ENCODE results near the gene LRRC71. TPM values are rescaled to one million over a fixed set of nuclear protein-coding genes. Genes with fewer than 3 reads are reported as not detected.

Gene LRRC71
- total RNA-seq, 1 experiment from 2014 or later = not detected

- Mint-ChIP-seq H3K27me3 (ENCODE audit: unreplicated experiment) (peaks cover 45% of the 10 kb centered on the region), H3K4me1 (ENCODE audit: low read depth, unreplicated experiment) (peaks cover 10% of the 10 kb centered on the region), H3K4me3 (ENCODE audit: low read depth, unreplicated experiment) (peak overlapping the region; percentile 74), H3K27ac (ENCODE audit: unreplicated experiment) (no peak overlapping the region), H3K9me3 (ENCODE audit: low read depth, unreplicated experiment) (no peaks in the 10 kb centered on the region), H3K36me3 (ENCODE audit: insufficient read depth, unreplicated experiment) (peaks cover 10% of the 10 kb centered on the region)
- DNase-seq = no peak
- no peak for TF ChIP-seq CTCF (IDR thresholded peaks at IDR 0.05; ENCODE audit: unreplicated experiment)
- no TSS peak for BruUV-seq (replicated peaks)
- intact Hi-C loops (cut with micrococcal nuclease; ENCODE audit: unreplicated experiment) = no loop called here
- CTCF ChIA-PET = interaction anchor here (0.7 kb wide), 1 partner anchor 550 kb away, joined by 3 read pairs; no protein-coding TSS in a partner anchor
Measured at GRCh38 chr1:156908541-156908940, 11.9 kb upstream of the LRRC71 start.

- Mint-ChIP-seq H3K27me3 (ENCODE audit: unreplicated experiment) (peaks cover 41% of the 10 kb centered on the region), H3K4me3 (ENCODE audit: low read depth, unreplicated experiment) (peak overlapping the region; percentile 74), H3K4me1 (ENCODE audit: low read depth, unreplicated experiment) (peaks cover 10% of the 10 kb centered on the region), H3K27ac (ENCODE audit: unreplicated experiment) (no peak overlapping the region), H3K36me3 (ENCODE audit: insufficient read depth, unreplicated experiment) (peaks cover 10% of the 10 kb centered on the region), H3K9me3 (ENCODE audit: low read depth, unreplicated experiment) (no peaks in the 10 kb centered on the region)
- CTCF ChIA-PET = no interaction called here
- no peak for TF ChIP-seq CTCF (IDR thresholded peaks at IDR 0.05; ENCODE audit: unreplicated experiment)
- intact Hi-C loops (cut with micrococcal nuclease; ENCODE audit: unreplicated experiment) = no loop called here
- DNase-seq = no peak
- no TSS peak for BruUV-seq (replicated peaks)
Measured at GRCh38 chr1:156908955-156909354, 11.5 kb upstream of the LRRC71 start.

GRCh38 chr1:156909671-156910070 lies 10.8 kb upstream of the LRRC71 start:
- BruUV-seq (replicated peaks) = no TSS peak
- H3K27me3 Mint-ChIP-seq (ENCODE audit: unreplicated experiment) = peaks cover 34% of the 10 kb centered on the region
- H3K4me1 Mint-ChIP-seq (ENCODE audit: low read depth, unreplicated experiment) = peaks cover 10% of the 10 kb centered on the region
- CTCF ChIA-PET = interaction anchor here (1.8 kb wide), 1 partner anchor 17 kb away, joined by 4 read pairs; no protein-coding TSS in a partner anchor
- TF ChIP-seq CTCF (IDR thresholded peaks at IDR 0.05; ENCODE audit: unreplicated experiment) = no peak
- no peak overlapping the region for H3K4me3 Mint-ChIP-seq (ENCODE audit: low read depth, unreplicated experiment)
- peaks cover 10% of the 10 kb centered on the region for H3K36me3 Mint-ChIP-seq (ENCODE audit: insufficient read depth, unreplicated experiment)
- no peak overlapping the region for H3K27ac Mint-ChIP-seq (ENCODE audit: unreplicated experiment)
- no peak for DNase-seq
- no peaks in the 10 kb centered on the region for H3K9me3 Mint-ChIP-seq (ENCODE audit: low read depth, unreplicated experiment)
- intact Hi-C loops (cut with micrococcal nuclease; ENCODE audit: unreplicated experiment) = no loop called here

- peak; percentile 60 for DNase-seq
- Mint-ChIP-seq H3K36me3 (ENCODE audit: insufficient read depth, unreplicated experiment) (peaks cover 10% of the 10 kb centered on the region), H3K4me1 (ENCODE audit: low read depth, unreplicated experiment) (peaks cover 10% of the 10 kb centered on the region), H3K9me3 (ENCODE audit: low read depth, unreplicated experiment) (no peaks in the 10 kb centered on the region), H3K27ac (ENCODE audit: unreplicated experiment) (no peak overlapping the region), H3K27me3 (ENCODE audit: unreplicated experiment) (peaks cover 27% of the 10 kb centered on the region), H3K4me3 (ENCODE audit: low read depth, unreplicated experiment) (no peak overlapping the region)
- CTCF ChIA-PET = interaction anchor here (0.6 to 1.8 kb wide), 2 partner anchors 16 to 298 kb away, joined by 3 to 4 read pairs; no protein-coding TSS in a partner anchor
- intact Hi-C loops (cut with micrococcal nuclease; ENCODE audit: unreplicated experiment) = no loop called here
- peak; percentile 98 for TF ChIP-seq CTCF (IDR thresholded peaks at IDR 0.05; ENCODE audit: unreplicated experiment)
- BruUV-seq (replicated peaks) = no TSS peak
Measured at GRCh38 chr1:156910309-156910782, 10.1 kb upstream of the LRRC71 start.

Measured in Calu3 (cell line).